Lower leg skin (tissue), 3 donors: Measurements from ENCODE around the gene SRMS.

ENCODE experiments used
- POLR2A ChIP-seq, 2 donors: fragments of 450-650 bp; IDR thresholded peaks; one replicate each; pipeline ENCODE4 v1.6.1; 2016 to 2017; ENCODE audit warnings: antibody characterized with exemption in 2 of 2, mild to moderate bottlenecking in 1 of 2, moderate library complexity in 1 of 2
- TF ChIP-seq, protein P1 (sequence below), 3 donors: fragments of 450-650 bp; IDR thresholded peaks; one replicate each; pipeline ENCODE4 v1.5.1; 2016; ENCODE audit warnings: antibody characterized with exemption in 3 of 3, mild to moderate bottlenecking in 3 of 3, moderate library complexity in 2 of 3

- no peak for TF ChIP-seq POLR2A (IDR thresholded peaks at IDR 0.05)
- TF ChIP-seq, protein P1, sequence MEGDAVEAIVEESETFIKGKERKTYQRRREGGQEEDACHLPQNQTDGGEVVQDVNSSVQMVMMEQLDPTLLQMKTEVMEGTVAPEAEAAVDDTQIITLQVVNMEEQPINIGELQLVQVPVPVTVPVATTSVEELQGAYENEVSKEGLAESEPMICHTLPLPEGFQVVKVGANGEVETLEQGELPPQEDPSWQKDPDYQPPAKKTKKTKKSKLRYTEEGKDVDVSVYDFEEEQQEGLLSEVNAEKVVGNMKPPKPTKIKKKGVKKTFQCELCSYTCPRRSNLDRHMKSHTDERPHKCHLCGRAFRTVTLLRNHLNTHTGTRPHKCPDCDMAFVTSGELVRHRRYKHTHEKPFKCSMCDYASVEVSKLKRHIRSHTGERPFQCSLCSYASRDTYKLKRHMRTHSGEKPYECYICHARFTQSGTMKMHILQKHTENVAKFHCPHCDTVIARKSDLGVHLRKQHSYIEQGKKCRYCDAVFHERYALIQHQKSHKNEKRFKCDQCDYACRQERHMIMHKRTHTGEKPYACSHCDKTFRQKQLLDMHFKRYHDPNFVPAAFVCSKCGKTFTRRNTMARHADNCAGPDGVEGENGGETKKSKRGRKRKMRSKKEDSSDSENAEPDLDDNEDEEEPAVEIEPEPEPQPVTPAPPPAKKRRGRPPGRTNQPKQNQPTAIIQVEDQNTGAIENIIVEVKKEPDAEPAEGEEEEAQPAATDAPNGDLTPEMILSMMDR (IDR thresholded peaks at IDR 0.05), result no peak
Observed at GRCh38 chr20:63518351-63518861, 29.1 kb downstream of the SRMS start.
